NCI-H1092 treated with DMSO at 0.1 percent for 48 hours (cell line): ENCODE data around the gene DDOST.

ENCODE experiments used
- DNase-seq: peaks from one replicate; lab custom pipeline; 2025; lab: John Stamatoyannopoulos, UW

The DDOST gene

GRCh38 chr1:20661207-20662109 is at the start of gene DDOST:
TSS of gene DDOST (minus strand) at chr1:20661369. CDS start at chr1:20661350, 19 bp downstream.
- DNase-seq = peak; percentile 99

GRCh38 chr1:20710469-20711284 is 49.5 kb upstream of the DDOST start:
- peak; percentile 71 for DNase-seq

GRCh38 chr1:20709868-20710267 is 48.7 kb upstream of the DDOST start:
- DNase-seq = no peak

GRCh38 chr1:20708891-20709290 is 47.7 kb upstream of the DDOST start:
- DNase-seq = no peak

- DNase-seq = no peak
Observed at GRCh38 chr1:20708057-20708456, 46.9 kb upstream of the DDOST start.

GRCh38 chr1:20706841-20707240 is 45.7 kb upstream of the DDOST start:
- DNase-seq = no peak

- DNase-seq = no peak
Observed at GRCh38 chr1:20705203-20705755, 44.1 kb upstream of the DDOST start.

- no peak for DNase-seq
Observed at GRCh38 chr1:20704390-20705202, 43.4 kb upstream of the DDOST start.

GRCh38 chr1:20703124-20703756 is 42.1 kb upstream of the DDOST start:
- DNase-seq = no peak

- no peak for DNase-seq
Observed at GRCh38 chr1:20702416-20702815, 41.2 kb upstream of the DDOST start.

GRCh38 chr1:20701847-20702246 is 40.7 kb upstream of the DDOST start:
- no peak for DNase-seq

- no peak for DNase-seq
Observed at GRCh38 chr1:20701446-20701845, 40.3 kb upstream of the DDOST start.

GRCh38 chr1:20700636-20701215 is 39.6 kb upstream of the DDOST start:
- DNase-seq = no peak

- no peak for DNase-seq
Observed at GRCh38 chr1:20699558-20699957, 38.4 kb upstream of the DDOST start.

GRCh38 chr1:20698195-20698910 is 37.2 kb upstream of the DDOST start:
- DNase-seq = no peak

GRCh38 chr1:20697563-20697962 is 36.4 kb upstream of the DDOST start:
- no peak for DNase-seq

- peak; percentile 94 for DNase-seq
Observed at GRCh38 chr1:20696397-20697333, 35.5 kb upstream of the DDOST start.

- no peak for DNase-seq
Observed at GRCh38 chr1:20695515-20695914, 34.3 kb upstream of the DDOST start.

- DNase-seq = no peak
Observed at GRCh38 chr1:20693623-20694022, 32.5 kb upstream of the DDOST start.
